Stimulated activated naive CD8-positive, alpha-beta T cell treated with anti-CD3 and anti-CD28 coated beads, Interleukin-15, Interleukin-2, amounts not matched to agents 100 U/mL and 50 U/mL, for 24 hours (primary cell): ENCODE measurements around the gene HIPK4.
"Not testable (repeated sequence)": the region's sequence is repeated elsewhere in the genome, so short reads cannot be mapped to it uniquely, and the experiment has no call there.

Experiments
- ATAC-seq: fragments of 150-1000 bp; cut with Tn5 transposase; one replicate; pipeline ENCODE4 v1.10.0; 2021
- DNase-seq: peaks from one replicate; pipeline ENCODE4 v3.0.0; 2021

HIPK4 gene

GRCh38 chr19:40393894-40394815 lies 4.2 kb upstream of the HIPK4 start:
- ATAC-seq (no peak), DNase-seq (no peak)

GRCh38 chr19:40392894-40393517 lies 3.0 kb upstream of the HIPK4 start:
- ATAC-seq (no peak), DNase-seq (no peak)

GRCh38 chr19:40392123-40392522 lies 2.1 kb upstream of the HIPK4 start:
- DNase-seq (no peak), ATAC-seq (no peak)

- DNase-seq (no peak), ATAC-seq (no peak)
Observed at GRCh38 chr19:40389404-40390083, 437 bp downstream of the HIPK4 start.

GRCh38 chr19:40388481-40388880 lies 1.5 kb downstream of the HIPK4 start:
- DNase-seq: no peak
- no peak for ATAC-seq

- DNase-seq (no peak), ATAC-seq (no peak)
Observed at GRCh38 chr19:40387155-40387554, 2.8 kb downstream of the HIPK4 start.

GRCh38 chr19:40383668-40384248 lies 6.2 kb downstream of the HIPK4 start:
- ATAC-seq: no peak
- no peak for DNase-seq

- DNase-seq (no peak), ATAC-seq (no peak)
Observed at GRCh38 chr19:40381321-40381720, 8.7 kb downstream of the HIPK4 start.

GRCh38 chr19:40380199-40381037 lies 9.6 kb downstream of the HIPK4 start:
- ATAC-seq (no peak), DNase-seq (no peak)

GRCh38 chr19:40379446-40380198 lies 10.4 kb downstream of the HIPK4 start:
- DNase-seq (no peak), ATAC-seq (no peak)

GRCh38 chr19:40378509-40378908 lies 11.5 kb downstream of the HIPK4 start:
- ATAC-seq: no peak
- DNase-seq: no peak

GRCh38 chr19:40377876-40378385 lies 12.1 kb downstream of the HIPK4 start:
- ATAC-seq (no peak), DNase-seq (no peak)

GRCh38 chr19:40376286-40376862 lies 13.6 kb downstream of the HIPK4 start:
- no peak for DNase-seq
- no peak for ATAC-seq

- ATAC-seq (no peak), DNase-seq (no peak)
Observed at GRCh38 chr19:40374084-40374483, 15.9 kb downstream of the HIPK4 start.

GRCh38 chr19:40371802-40372122 lies 18.2 kb downstream of the HIPK4 start:
- ATAC-seq: no peak
- no peak for DNase-seq

- no peak for ATAC-seq
- no peak for DNase-seq
Observed at GRCh38 chr19:40370997-40371801, 18.8 kb downstream of the HIPK4 start.

- not testable (repeated sequence) for DNase-seq, ATAC-seq
Observed at GRCh38 chr19:40370253-40370652, 19.7 kb downstream of the HIPK4 start.

- ATAC-seq (no peak), DNase-seq (no peak)
Observed at GRCh38 chr19:40369797-40370196, 20.2 kb downstream of the HIPK4 start.

GRCh38 chr19:40367577-40368434 lies 22.2 kb downstream of the HIPK4 start:
- DNase-seq (no peak), ATAC-seq (no peak)
